CD4-positive, alpha-beta T cell treated with Interleukin-17A for 4 hours (primary cell): ENCODE measurements around the gene MSRB3.
"Not testable (repeated sequence)": the region's sequence is repeated elsewhere in the genome, so short reads cannot be mapped to it uniquely, and the experiment has no call there.

Source experiments
- DNase-seq: peaks from one replicate; pipeline ENCODE4 v3.0.0-alpha.2; 2020; ENCODE audit warnings: mixed read lengths

MSRB3 gene

DNA sequence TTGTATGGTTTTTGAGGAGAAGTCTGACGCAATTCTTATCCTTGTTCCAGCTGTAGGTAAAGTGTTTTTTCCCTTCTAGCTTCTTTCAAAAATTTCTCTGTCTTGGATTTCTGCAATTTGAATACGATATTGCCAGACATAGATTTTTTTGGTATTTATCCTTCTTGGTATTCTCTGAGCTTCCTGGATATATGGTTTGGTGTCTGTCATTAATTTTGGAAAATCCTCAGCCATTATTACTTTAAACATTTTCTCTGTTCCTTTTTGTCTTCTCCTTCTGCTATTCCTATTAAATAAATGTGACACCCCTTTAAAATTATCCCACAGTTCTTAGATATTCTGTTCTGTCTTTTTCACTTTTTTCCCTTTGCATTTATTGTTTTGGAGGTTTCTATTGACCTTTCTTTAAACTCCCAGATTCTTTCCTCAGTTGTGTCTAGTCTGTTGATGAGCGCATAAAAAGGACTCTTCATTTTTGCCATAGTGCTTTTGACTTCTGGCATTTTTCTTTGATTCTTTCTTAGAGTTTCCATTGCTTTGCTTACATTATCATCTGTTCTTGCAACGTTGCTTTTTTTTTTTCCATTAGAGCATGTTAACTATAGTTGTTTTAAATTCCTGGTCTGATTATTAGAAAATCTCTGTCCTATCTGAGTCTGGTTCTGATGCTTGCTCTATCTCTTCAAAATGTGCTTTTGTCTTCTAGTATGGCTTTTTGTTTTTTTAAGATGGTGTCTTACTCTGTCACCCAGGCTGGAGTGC lies 129.1 kb downstream of the MSRB3 start:
- DNase-seq = no peak

DNA sequence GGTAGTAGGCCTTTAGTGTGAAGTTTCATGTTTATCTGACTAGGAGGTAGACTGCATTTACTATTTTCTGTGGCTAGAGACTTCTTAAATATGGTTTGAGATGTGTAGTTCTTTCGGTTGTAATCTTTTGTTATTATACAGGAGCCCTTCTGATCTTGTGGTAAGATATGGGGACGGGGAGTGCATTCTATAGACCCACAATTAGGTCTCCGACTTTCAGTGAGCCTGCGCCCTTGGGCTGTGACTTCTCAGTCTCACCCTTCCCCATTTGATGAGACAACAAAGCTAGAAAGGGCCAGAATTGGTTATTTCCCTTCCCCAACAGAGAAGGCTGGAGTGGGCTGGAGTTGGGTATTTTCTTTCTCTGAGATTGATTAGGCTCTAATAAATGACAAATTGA lies 130.0 kb downstream of the MSRB3 start:
- no peak for DNase-seq

- no peak for DNase-seq
Measured at GRCh38 chr12:65409726-65410125, 131.2 kb downstream of the MSRB3 start.

- no peak for DNase-seq
Measured at GRCh38 chr12:65411171-65411570, 132.7 kb downstream of the MSRB3 start.

DNA sequence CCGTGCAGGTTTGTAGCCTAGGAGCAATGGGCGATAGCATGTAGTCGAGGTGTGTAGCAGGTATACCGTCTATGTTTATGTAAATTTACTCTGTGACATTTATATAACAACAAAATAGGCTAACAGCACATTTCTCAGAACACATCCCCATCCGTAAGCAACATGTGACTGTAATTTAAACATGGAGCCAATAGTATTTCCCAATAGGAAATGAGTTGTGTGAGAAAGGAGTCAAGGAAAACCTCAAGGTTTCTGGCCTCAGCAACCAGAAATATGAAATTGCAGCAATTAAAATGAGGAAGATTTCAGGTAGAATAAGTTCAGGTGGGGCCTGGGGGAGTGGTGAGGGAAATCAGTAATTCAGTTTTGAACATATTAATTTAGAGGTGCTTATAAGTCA lies 136.0 kb downstream of the MSRB3 start:
- no peak for DNase-seq

DNA sequence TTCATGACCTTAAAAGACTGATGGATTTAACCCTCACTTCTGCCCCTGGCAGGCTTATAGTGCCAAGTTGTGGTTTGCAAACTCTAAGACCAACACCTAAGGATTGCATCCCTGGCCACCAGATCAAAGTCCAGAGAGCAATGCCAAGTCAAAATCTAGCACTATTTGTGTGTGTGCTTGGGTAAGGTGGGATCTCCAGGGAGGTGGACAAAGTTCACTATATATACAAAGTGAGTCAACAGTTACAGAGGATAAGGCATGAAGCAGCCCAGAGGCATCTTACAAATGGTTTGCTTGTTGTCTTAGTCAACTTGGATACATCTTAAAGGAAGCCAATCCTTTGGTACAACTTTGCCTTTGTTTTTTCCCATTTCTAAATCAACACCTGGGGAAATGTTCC lies 137.3 kb downstream of the MSRB3 start:
- no peak for DNase-seq

DNA sequence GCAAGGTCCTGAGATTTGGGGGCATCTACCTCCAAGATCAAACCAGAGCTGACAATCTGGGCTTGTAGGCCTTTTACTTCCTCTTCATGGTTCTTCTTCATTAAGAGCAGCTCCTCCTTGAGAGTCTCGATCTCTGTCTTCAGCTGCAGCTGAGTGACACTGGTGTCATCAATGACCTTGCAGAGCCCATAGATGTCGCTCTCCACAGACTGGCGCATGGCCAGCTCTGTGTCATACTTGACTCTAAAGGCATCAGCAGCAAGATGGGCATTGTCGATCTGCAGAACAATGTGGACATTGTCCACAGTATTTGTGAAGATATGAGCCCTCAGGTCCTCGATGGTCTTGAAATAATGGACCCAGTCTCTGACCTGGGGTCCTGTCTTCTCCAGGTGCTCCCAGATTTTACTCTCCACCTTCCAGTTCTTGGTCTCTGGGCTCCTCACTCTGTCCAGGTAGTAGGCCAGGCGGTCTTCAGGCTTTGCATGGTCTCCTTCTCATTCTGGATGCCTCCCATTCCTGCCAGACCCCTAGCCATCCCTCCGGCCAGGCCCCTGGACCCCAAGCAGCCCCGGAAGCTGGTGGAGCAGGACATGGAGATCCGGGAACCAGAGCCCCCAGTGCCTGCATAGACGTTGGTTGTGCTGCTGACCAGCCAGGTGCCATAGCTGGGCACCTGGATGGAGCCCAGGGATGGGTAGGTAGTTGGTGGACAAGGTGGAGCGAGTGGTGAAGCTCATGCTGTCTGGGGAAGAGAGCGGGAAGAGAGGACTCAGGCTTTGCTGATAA lies 141.0 kb downstream of the MSRB3 start:
- DNase-seq = no peak

DNA sequence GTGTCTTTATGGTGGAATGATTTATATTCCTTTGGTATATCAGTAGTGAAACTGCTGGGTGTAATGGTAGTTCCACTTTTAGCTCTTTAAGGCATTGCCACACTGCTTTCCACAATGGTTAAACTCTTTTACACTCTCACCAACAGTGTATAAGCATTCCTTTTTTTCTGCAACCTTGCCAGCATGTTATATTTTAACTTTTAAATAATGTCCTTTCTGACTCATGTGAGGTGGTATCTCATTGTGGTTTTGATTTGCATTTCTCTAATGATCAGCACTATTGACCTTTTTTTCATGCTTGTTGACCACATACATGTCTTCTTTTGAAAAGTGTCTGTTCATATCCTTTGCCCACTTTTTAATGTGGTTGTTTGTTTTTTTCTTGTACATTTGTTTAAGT lies 142.5 kb downstream of the MSRB3 start:
- DNase-seq = no peak

DNA sequence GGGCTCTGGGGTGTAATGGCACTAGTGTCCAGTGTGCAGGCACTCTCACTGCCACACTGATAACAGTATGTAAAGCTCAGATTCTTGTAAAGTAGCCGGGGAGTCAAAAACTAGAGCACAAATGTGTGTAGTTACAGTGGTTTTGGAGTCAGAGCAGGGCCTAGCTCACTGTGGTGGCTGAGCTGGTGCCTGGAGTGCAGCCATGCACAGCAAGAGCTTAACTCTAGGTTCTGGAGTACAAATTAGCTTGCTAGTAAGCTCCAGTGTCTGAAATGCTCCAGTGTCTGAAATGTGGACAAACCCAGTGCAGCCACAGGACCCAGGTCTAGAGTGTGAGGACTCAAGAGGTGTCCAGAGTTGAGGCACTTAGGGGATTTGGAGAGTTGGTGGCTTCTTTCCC lies 149.2 kb downstream of the MSRB3 start:
- DNase-seq = no peak

DNA sequence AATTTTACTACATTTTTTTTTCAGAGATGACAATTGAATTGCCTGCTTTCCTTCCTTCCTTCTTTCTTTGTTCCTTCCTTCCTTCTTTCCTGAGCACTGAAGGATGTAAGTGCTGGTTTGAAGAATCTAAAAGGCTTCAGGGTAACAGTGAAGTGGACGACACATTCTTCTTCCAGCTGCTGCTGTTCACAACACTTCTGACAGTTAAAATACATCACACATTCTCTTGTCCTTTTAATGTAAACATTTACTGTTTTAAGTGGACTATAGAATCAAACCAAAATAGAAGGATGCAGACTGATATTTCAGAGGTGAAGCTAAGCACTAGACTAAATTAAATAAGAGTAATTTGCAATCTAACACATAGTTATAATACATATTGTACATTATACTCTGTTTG lies 151.5 kb downstream of the MSRB3 start:
- no peak for DNase-seq

GRCh38 chr12:65430571-65431306 lies 152.3 kb downstream of the MSRB3 start:
- no peak for DNase-seq

DNA sequence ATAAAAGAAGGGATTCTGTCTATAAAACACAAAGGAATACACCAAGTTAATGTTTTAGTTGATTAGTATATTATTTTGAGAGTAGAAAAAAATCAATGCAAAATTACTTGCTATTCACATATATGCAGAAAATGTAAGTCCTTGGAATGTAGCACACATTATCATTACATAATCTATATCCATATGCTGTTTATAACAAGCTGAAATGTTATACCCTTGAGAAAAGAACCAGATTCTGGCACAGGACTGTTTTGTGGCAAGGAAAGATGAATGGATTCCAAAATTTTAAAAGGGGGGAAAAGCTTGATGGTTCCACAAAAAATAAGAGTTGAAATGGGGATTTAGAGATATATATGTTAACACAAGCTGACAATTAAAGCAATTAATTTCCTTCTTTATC lies 153.6 kb downstream of the MSRB3 start:
- DNase-seq = no peak

DNA sequence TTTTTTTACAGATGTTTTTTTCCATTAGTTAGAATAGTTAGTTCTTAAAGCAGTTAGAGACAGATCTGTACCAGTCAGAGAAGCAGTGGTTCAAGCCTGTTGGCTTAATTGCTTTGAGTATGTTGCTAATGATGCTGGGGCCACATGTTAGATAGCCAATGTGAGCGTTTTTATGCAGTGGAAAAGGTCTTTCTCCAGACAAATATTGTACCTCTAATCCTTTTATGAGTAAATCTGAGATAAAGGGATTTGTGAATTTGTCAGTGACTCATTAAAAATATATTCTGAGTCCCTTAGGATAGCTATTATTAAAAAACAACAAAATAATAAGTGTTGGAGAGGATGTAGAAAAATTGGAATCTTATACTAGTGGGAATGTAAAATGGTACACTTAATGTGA lies 154.2 kb downstream of the MSRB3 start:
- no peak for DNase-seq

GRCh38 chr12:65434737-65435136 lies 156.3 kb downstream of the MSRB3 start:
- no peak for DNase-seq

GRCh38 chr12:65443038-65443437 lies 164.6 kb downstream of the MSRB3 start:
- no peak for DNase-seq

- DNase-seq = no peak
Measured at GRCh38 chr12:65444996-65445395, 166.5 kb downstream of the MSRB3 start.

- no peak for DNase-seq
Measured at GRCh38 chr12:65446901-65447300, 168.4 kb downstream of the MSRB3 start.

DNA sequence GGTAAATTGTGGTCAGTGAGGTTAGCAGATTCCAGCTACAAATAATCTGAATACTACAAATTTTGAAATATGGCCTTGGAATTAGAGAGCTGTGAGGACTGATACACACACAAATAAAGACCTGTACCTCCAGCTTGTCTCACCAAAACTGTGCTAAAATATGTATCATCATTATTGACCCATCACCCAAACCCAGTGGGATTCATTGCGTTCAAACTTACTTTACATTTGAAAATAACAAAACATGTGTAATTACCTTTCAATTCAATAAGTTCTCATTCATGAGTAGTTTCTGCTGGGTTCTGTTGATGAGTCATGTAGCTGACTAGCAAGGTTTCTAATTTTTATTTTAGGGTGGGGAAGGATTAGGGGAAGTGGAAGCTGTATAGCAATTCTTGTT lies 170.9 kb downstream of the MSRB3 start:
- no peak for DNase-seq

DNA sequence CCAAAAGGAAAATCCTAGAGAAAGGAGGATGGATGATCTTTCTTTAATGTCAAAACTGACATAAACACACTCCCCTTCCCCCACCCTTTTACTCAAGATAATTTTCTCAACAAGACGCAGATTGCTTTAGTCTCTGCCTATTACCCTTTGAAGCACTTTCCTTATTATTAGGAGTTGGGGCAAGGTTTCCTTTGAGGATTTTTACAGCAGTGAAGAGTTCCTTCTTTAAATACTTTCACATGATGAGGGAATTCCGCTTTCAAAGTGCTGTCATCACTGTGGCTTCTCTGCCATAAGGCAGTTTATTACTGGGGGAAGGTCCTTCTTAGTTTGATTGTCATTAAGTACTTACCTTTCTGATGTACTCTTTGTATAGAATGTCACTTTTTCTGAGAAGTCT lies 172.1 kb downstream of the MSRB3 start:
- no peak for DNase-seq

DNA sequence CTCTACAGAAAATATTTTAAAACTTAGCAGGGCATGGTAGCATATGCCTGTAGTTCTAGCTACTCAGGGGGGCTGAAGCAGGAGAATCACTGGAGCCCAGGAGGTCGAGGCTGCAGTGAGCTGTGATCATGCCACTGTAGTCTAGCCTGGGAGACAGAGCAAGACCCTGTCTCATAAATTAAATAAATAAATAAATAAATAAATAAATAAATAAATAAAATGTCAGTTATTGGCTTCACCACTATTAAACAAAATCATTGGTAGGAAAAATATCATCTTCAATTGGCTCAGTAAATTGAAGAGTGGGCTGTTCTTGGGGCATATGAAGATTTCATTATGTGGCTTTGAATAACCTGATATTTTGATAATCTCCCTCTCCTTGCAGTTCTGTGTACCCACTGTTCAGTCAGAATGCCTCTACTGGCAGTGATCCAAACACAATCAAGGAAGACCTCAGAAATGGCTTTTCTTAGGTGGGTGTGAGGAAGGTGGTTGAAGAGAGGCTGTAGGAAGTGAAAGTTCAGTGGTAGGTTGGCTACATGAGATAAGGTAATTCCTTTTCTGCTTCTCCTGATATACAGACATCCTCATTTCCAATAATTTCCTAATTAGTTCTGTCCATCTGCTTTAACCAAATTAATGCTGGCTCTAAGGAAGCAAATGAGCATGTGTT lies 175.8 kb downstream of the MSRB3 start:
- DNase-seq = no peak

DNA sequence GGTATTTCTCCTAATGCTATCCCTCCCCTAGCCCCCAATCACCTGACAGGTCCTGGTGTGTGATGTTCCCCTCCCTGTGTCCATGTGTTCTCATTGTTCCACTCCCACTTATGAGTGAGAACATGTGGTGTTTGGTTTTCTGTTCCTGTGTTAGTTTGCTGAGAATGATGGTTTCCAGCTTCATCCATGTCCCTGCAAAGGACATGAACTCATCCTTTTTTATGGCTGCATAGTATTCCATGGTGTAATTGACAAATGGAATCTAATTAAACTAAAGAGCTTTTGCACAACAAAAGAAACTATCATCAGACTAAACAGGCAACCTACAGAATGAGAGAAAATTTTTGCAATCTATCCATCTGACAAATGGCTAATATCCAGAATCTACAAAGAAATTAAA lies 178.9 kb downstream of the MSRB3 start:
- not testable (repeated sequence) for DNase-seq

DNA sequence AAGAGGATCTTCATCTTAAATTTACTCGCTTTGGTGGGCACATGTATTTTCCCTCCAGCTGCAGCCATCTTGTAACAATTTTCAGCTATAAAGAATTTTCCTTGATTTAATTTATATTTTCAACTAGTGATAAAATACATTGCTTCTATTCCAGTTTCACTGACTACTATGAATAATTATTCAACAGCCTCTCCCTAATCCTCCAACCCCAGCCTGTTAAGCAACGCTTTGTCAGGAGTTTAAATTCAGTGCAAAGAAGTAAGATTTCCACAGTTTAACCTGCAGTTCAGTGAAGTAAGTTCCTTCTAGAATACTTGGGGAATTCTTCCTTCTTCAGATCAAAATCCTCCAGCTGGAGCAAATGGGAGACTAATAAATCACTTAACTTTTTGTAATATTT lies 180.2 kb downstream of the MSRB3 start:
- no peak for DNase-seq

DNA sequence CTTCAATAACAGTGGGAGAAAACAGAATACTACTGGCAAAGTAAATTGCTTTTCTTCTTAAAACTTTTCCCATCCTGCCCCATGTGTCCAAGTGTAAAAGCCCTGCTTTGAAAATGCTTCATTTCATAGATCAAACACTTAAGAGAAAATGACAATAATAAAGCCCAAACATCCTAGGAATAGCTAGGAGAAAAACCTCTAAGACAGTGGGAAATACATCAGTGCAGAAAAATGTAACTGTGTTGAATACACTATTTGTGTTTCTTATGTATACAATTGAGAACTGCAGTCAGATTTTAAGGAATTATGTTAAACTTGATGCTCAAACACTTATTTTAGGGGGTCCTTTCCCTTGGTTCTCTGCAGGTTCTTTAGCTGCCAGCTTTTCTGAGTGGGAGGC lies 181.1 kb downstream of the MSRB3 start:
- no peak for DNase-seq
